GM12878 (cell line): Measurements from ENCODE around the gene PDE6B. TPM values are rescaled to one million over a fixed set of nuclear protein-coding genes. Genes with fewer than 3 reads are reported as not detected.

ENCODE experiments used
- ATAC-seq: fragments of 200-7000 bp; cut with Tn5 transposase; 3 replicates; pipeline ENCODE4 v1.9.1; 2020; ENCODE audit warnings: mild to moderate bottlenecking, moderate library complexity
- BruUV-seq: library from RNA; stranded (reverse); fragments of 400-500 nt; replicated peaks from 2 replicates; lab custom pipeline; 2021; lab: Mats Ljungman, UMichigan
- CTCF ChIA-PET: fragments of 300-600 bp; sonication (Branson Sonifier 250); formaldehyde crosslinking; extraction: SDS; loops from one replicate; lab custom pipeline; 2021; ENCODE audit warnings: inconsistent platforms; lab: Yijun Ruan, JAX
- POLR2A ChIA-PET: fragments of 350-600 bp; formaldehyde crosslinking; extraction: SDS; loops from one replicate; lab custom pipeline; 2021; ENCODE audit warnings: inconsistent platforms; lab: Charles Lee
- RAD21 ChIA-PET: fragments of 300-600 bp; sonication (Branson Sonifier 250); formaldehyde crosslinking; loops from one replicate; lab custom pipeline; 2023; ENCODE audit warnings: antibody characterized with exemption; ENCODE audit not compliant: unreplicated experiment; lab: Charles Lee
- SMC1A ChIA-PET: fragments of 300-600 bp; sonication (Branson Sonifier 250); formaldehyde crosslinking; loops from one replicate; lab custom pipeline; 2023; ENCODE audit not compliant: unreplicated experiment, uncharacterized antibody; lab: Charles Lee
- DNase-seq: peaks from one replicate; pipeline ENCODE4 v3.0.0-alpha.2; 2011; ENCODE audit warnings: low read depth, low spot score
- FAIRE-seq: peaks from 3 replicates; lab custom pipeline; 2011; peaks lifted over from hg19 to GRCh38; lab: Jason Lieb, UNC
- H2AFZ ChIP-seq: 2 replicates; pipeline ENCODE4 v1.6.0; 2011; ENCODE audit warnings: low read depth, low read length, control low read depth; ENCODE audit not compliant: control insufficient read depth
- H3K27ac ChIP-seq: 2 replicates; pipeline ENCODE4 v1.5.1; 2011; ENCODE audit warnings: control low read depth; ENCODE audit not compliant: control insufficient read depth, insufficient read depth
- H3K27me3 ChIP-seq, 2 experiments: replicated peaks in 1 of 2; 2 replicates each; pipeline versions ENCODE4 v1.6.0 to v1.6.1; 2011; ENCODE audit warnings: low read length in 1 of 2; ENCODE audit not compliant: control insufficient read depth in 2 of 2, insufficient read depth in 2 of 2
- H3K36me3 ChIP-seq, 2 experiments: 2 replicates each; pipeline ENCODE4 v1.5.1; 2011; ENCODE audit warnings: low read length in 1 of 2; ENCODE audit not compliant: control insufficient read depth in 2 of 2, insufficient read depth in 2 of 2
- H3K4me1 ChIP-seq: 2 replicates; pipeline ENCODE4 v1.6.1; 2011; ENCODE audit warnings: mild to moderate bottlenecking, low read length, moderate library complexity, mixed read lengths; ENCODE audit not compliant: control insufficient read depth, insufficient read depth
- H3K4me2 ChIP-seq: 2 replicates; pipeline ENCODE4 v1.6.0; 2011; ENCODE audit warnings: control low read depth; ENCODE audit not compliant: control insufficient read depth, insufficient read depth
- H3K4me3 ChIP-seq: fragments of 200-600 bp; sonication (generic); 2 replicates; pipeline ENCODE4 v1.5.1; 2016
- H3K79me2 ChIP-seq: 2 replicates; pipeline ENCODE4 v1.6.0; 2011; ENCODE audit warnings: low read length; ENCODE audit not compliant: control insufficient read depth, insufficient read depth
- H3K9ac ChIP-seq: 2 replicates; pipeline ENCODE4 v1.8.0; 2011; ENCODE audit warnings: low read length, control low read depth, mixed read lengths; ENCODE audit not compliant: control insufficient read depth, insufficient read depth
- H3K9me3 ChIP-seq: replicated peaks from 3 replicates; pipeline ENCODE4 v1.5.1; 2011; ENCODE audit warnings: mild to moderate bottlenecking, low read length; ENCODE audit not compliant: control insufficient read depth, insufficient read depth
- H4K20me1 ChIP-seq: 2 replicates; pipeline ENCODE4 v1.6.0; 2011; ENCODE audit not compliant: control insufficient read depth, insufficient read depth
- BMI1 ChIP-seq: fragments of 450-650 bp; IDR thresholded peaks from 2 replicates; pipeline ENCODE4 v1.6.1; 2016; ENCODE audit warnings: mild to moderate bottlenecking, moderate library complexity, borderline replicate concordance
- EZH2 ChIP-seq: IDR thresholded peaks from 2 replicates; pipeline ENCODE4 v1.6.1; 2012; ENCODE audit warnings: low read depth, mild to moderate bottlenecking, control low read depth, inconsistent platforms, low read length, borderline replicate concordance; ENCODE audit not compliant: control insufficient read depth
- IKZF2 ChIP-seq, 2 experiments: fragments of 450-650 bp; IDR thresholded peaks; 2 replicates each; pipeline ENCODE4 v1.6.1; 2017; ENCODE audit warnings: mild to moderate bottlenecking in 2 of 2, moderate library complexity in 2 of 2
- MTA2 ChIP-seq: fragments of 450-650 bp; IDR thresholded peaks from 2 replicates; pipeline ENCODE4 v1.6.1; 2016; ENCODE audit warnings: low read depth, mild to moderate bottlenecking, moderate library complexity
- TARDBP ChIP-seq: IDR thresholded peaks from 2 replicates; pipeline ENCODE4 v1.6.1; 2016; ENCODE audit warnings: borderline replicate concordance
- TCF3 ChIP-seq: IDR thresholded peaks from 2 replicates; pipeline ENCODE4 v1.6.1; 2012; ENCODE audit warnings: low read depth, mild to moderate bottlenecking, low read length, borderline replicate concordance; ENCODE audit not compliant: insufficient read depth
- TCF7 ChIP-seq: IDR thresholded peaks from 2 replicates; pipeline ENCODE4 v1.6.1; 2014; ENCODE audit warnings: antibody characterized with exemption, borderline replicate concordance
- ZBED1 ChIP-seq: IDR thresholded peaks from 2 replicates; pipeline ENCODE4 v1.6.1; 2016; ENCODE audit warnings: borderline replicate concordance
- ZNF274 ChIP-seq: IDR thresholded peaks from one replicate; pipeline ENCODE4 v1.8.0; 2011; ENCODE audit not compliant: insufficient read length, insufficient read depth
- WGBS: methylation state at CpG from one replicate; pipeline ENCODE4 v1.1.6; 2016; ENCODE audit warnings: low lambda C conversion rate; ENCODE audit not compliant: insufficient replicate concordance, insufficient coverage; ENCODE audit errors: missing lambda C conversion rate; 5-methylcytosine and 5-hydroxymethylcytosine counted together
- in situ Hi-C: fragments of 300-500 bp; cut with MboI; formaldehyde crosslinking; loops from 9 replicates; pipeline ENCODE4 v1.14.3; 2018; ENCODE audit warnings: mixed read lengths
- intact Hi-C: fragments of 100-400 bp; cut with micrococcal nuclease; formaldehyde crosslinking; loops from one replicate; pipeline ENCODE4 v1.14.2; 2022; ENCODE audit not compliant: unreplicated experiment
- polyA plus RNA-seq, 11 experiments: library from polyadenylated mRNA; depleted of rRNA in 4 of 11; unstranded in 6 of 11; stranded (reverse) in 5 of 11; fragments of >200 nt; fragmentation: Nextera tagmentation in 4 of 11; fragmentation: Illumina TruSeq in 1 of 11; extraction: Ambion mirVana in 4 of 11; extraction: Trizol in 1 of 11; gene quantifications; 1 replicate in 1 of 11; 2 replicates in 10 of 11; pipeline versions ENCODE4 v1.2.1 to v1.2.3, GENCODE V29; 2011 to 2016; ENCODE audit warnings: inconsistent platforms in 2 of 11, missing spikeins in 2 of 11, low read depth in 1 of 11
- total RNA-seq, 4 experiments: library from RNA; depleted of rRNA in 3 of 4; stranded (reverse); fragments of >200 nt in 3 of 4; fragmentation: Illumina TruSeq in 1 of 4; extraction: Trizol in 1 of 4; gene quantifications; 2 replicates each; pipeline versions ENCODE4 v1.2.1 to v1.2.3, GENCODE V29; 2013 to 2021
- TF ChIP-seq, protein P1 (sequence below): fragments of 450-650 bp; IDR thresholded peaks from 2 replicates; pipeline ENCODE4 v1.6.1; 2017; ENCODE audit warnings: mild to moderate bottlenecking, moderate library complexity
- TF ChIP-seq, protein P2 (sequence below): fragments of 450-650 bp; IDR thresholded peaks from 2 replicates; pipeline ENCODE4 v1.6.1; 2016; ENCODE audit warnings: mild to moderate bottlenecking
- TF ChIP-seq, protein P3 (sequence below): fragments of 150-350 bp; IDR thresholded peaks from 2 replicates; pipeline ENCODE4 v1.6.1; 2014; ENCODE audit warnings: mild to moderate bottlenecking, low read depth, low read length

PDE6B gene
- total and polyA plus RNA-seq, 10 of the 15 experiments (the other 5 are each of a cell fraction or from before 2014, with no cell fraction given), result 2.6 to 6.4 (median 3.8) TPM

DNA sequence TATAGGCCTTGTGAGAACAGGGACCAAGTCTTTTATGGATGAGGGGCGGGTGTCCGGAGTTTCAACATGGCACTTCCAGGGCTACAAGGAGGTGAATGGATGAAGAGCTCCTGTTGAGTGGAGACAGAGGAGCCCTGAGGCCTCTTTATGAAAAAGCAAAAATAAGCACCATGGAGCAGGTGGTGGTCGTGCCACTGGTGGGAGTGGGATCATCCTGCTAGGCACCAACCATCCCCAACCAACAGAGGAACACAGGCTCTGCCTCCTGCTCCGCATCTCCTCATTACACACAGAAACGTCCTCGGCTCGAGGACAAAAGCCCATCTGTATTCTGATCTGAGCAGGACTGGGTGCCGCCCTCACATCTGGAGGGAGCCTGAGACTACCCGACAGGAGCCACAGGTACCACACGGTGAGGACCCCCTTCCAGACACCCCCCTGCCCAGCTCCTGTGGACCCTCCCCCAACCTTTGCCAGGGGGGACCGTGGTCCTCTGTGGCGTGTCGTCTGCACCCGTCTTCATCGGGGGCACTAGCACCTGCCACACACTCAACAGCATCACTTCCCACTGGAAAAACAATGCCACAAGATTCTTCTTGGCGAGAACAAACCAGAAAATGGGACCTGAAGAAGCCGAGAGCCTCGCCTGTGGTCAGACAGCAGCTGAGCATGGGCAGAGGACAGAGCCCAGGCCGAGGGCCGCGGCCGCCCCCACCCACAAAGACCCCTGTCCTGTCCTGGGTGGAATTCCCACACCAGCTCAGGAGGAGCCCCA lies 3.9 kb upstream of the PDE6B start:
- Histone ChIP-seq H3K4me2 (no peak overlapping the region), H3K9ac (no peak overlapping the region), H3K9me3 (no peaks in the 10 kb centered on the region; the same call in 1 of the 3 replicates), H4K20me1 (no peaks in the 10 kb centered on the region), H3K27me3 (no peaks in the 10 kb centered on the region), H3K4me1 (no peaks in the 10 kb centered on the region), H3K4me3 (no peak overlapping the region), H2AFZ (no peak overlapping the region), H3K27ac (no peak overlapping the region), H3K36me3 (no peaks in the 10 kb centered on the region), H3K79me2 (no peaks in the 10 kb centered on the region)
- DNase-seq, result no peak
- 64% methylated on average over 22 of the region's 22 CpGs for WGBS
- ChIA-PET POLR2A (no interaction called here), CTCF (no interaction called here), RAD21 (no interaction called here), SMC1A (interaction anchor here (1.1 kb wide), 1 partner anchor 18 kb away, joined by 3 read pairs; no protein-coding TSS in a partner anchor)
- no peak for FAIRE-seq
- in situ Hi-C loops, result no loop called here
- intact Hi-C loops, result no loop called here
- no TSS peak for BruUV-seq
- ATAC-seq, result no peak
- TF ChIP-seq BMI1 (no peak), TCF7 (no peak), ZNF274 (no peak), EZH2 (no peak), ZBED1 (no peak), IKZF2 (IDR thresholded peaks at IDR 0.05) (no peak), TARDBP (no peak), TCF3 (no peak), MTA2 (no peak)
- TF ChIP-seq, protein P1, sequence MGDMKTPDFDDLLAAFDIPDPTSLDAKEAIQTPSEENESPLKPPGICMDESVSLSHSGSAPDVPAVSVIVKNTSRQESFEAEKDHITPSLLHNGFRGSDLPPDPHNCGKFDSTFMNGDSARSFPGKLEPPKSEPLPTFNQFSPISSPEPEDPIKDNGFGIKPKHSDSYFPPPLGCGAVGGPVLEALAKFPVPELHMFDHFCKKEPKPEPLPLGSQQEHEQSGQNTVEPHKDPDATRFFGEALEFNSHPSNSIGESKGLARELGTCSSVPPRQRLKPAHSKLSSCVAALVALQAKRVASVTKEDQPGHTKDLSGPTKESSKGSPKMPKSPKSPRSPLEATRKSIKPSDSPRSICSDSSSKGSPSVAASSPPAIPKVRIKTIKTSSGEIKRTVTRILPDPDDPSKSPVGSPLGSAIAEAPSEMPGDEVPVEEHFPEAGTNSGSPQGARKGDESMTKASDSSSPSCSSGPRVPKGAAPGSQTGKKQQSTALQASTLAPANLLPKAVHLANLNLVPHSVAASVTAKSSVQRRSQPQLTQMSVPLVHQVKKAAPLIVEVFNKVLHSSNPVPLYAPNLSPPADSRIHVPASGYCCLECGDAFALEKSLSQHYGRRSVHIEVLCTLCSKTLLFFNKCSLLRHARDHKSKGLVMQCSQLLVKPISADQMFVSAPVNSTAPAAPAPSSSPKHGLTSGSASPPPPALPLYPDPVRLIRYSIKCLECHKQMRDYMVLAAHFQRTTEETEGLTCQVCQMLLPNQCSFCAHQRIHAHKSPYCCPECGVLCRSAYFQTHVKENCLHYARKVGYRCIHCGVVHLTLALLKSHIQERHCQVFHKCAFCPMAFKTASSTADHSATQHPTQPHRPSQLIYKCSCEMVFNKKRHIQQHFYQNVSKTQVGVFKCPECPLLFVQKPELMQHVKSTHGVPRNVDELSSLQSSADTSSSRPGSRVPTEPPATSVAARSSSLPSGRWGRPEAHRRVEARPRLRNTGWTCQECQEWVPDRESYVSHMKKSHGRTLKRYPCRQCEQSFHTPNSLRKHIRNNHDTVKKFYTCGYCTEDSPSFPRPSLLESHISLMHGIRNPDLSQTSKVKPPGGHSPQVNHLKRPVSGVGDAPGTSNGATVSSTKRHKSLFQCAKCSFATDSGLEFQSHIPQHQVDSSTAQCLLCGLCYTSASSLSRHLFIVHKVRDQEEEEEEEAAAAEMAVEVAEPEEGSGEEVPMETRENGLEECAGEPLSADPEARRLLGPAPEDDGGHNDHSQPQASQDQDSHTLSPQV, result no peak
- TF ChIP-seq, protein P2, sequence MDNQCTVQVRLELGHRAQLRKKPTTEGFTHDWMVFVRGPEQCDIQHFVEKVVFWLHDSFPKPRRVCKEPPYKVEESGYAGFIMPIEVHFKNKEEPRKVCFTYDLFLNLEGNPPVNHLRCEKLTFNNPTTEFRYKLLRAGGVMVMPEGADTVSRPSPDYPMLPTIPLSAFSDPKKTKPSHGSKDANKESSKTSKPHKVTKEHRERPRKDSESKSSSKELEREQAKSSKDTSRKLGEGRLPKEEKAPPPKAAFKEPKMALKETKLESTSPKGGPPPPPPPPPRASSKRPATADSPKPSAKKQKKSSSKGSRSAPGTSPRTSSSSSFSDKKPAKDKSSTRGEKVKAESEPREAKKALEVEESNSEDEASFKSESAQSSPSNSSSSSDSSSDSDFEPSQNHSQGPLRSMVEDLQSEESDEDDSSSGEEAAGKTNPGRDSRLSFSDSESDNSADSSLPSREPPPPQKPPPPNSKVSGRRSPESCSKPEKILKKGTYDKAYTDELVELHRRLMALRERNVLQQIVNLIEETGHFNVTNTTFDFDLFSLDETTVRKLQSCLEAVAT, result no peak
- TF ChIP-seq, protein P3, sequence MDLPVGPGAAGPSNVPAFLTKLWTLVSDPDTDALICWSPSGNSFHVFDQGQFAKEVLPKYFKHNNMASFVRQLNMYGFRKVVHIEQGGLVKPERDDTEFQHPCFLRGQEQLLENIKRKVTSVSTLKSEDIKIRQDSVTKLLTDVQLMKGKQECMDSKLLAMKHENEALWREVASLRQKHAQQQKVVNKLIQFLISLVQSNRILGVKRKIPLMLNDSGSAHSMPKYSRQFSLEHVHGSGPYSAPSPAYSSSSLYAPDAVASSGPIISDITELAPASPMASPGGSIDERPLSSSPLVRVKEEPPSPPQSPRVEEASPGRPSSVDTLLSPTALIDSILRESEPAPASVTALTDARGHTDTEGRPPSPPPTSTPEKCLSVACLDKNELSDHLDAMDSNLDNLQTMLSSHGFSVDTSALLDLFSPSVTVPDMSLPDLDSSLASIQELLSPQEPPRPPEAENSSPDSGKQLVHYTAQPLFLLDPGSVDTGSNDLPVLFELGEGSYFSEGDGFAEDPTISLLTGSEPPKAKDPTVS, result no peak
- TF ChIP-seq, all 136 proteins: peak for 0
